Neural cell (in vitro differentiated cells): Measurements from ENCODE around the gene ABCC3. TPM values are rescaled to one million over a fixed set of nuclear protein-coding genes. Genes with fewer than 3 reads are reported as not detected.

Source experiments
- H2AFZ ChIP-seq: fragments of 200-600, 300-800 bp; sonication (generic), shearing (Covaris generic); 2 replicates; pipeline ENCODE4 v1.6.0; 2014; ENCODE audit warnings: low read depth, mild to moderate bottlenecking, antibody characterized with exemption, low read length, moderate library complexity
- H3F3A ChIP-seq: fragments of 200-600 bp; shearing (Covaris generic); 2 replicates; pipeline ENCODE4 v1.6.1; 2016; ENCODE audit warnings: mild to moderate bottlenecking, moderate library complexity, mixed read lengths, antibody characterized with exemption, low read length; ENCODE audit not compliant: insufficient read depth, poor library complexity, severe bottlenecking
- H3K27ac ChIP-seq: fragments of 200-600, 300-800 bp; sonication (generic), shearing (Covaris generic); 2 replicates; pipeline ENCODE4 v1.5.1; 2014; ENCODE audit warnings: mild to moderate bottlenecking, low read length, moderate library complexity
- H3K27me3 ChIP-seq: fragments of 300-800, 200-600 bp; sonication (generic), shearing (Covaris generic); 2 replicates; pipeline ENCODE4 v1.6.0; 2014; ENCODE audit warnings: mild to moderate bottlenecking, low read depth, low read length, moderate library complexity; ENCODE audit not compliant: insufficient read depth
- H3K36me3 ChIP-seq: fragments of 300-800, 200-600 bp; sonication (generic), shearing (Covaris generic); 2 replicates; pipeline ENCODE4 v1.5.1; 2014; ENCODE audit warnings: mild to moderate bottlenecking, antibody characterized with exemption, low read length, moderate library complexity; ENCODE audit not compliant: insufficient read depth
- H3K4me2 ChIP-seq: fragments of 300-800, 200-600 bp; sonication (generic), shearing (Covaris generic); 2 replicates; pipeline ENCODE4 v1.6.0; 2014; ENCODE audit warnings: mild to moderate bottlenecking, low read length
- H3K4me3 ChIP-seq: fragments of 300-800, 200-600 bp; sonication (generic), shearing (Covaris generic); 2 replicates; pipeline ENCODE4 v1.5.1; 2014; ENCODE audit warnings: mild to moderate bottlenecking, low read length, moderate library complexity
- H3K79me2 ChIP-seq: fragments of 200-600 bp; shearing (Covaris generic); replicated peaks from 2 replicates; pipeline ENCODE4 v1.6.0; 2014; ENCODE audit warnings: mild to moderate bottlenecking, low read length, moderate library complexity; ENCODE audit not compliant: insufficient read depth
- H3K9ac ChIP-seq: fragments of 300-800, 200-600 bp; sonication (generic), shearing (Covaris generic); 2 replicates; pipeline ENCODE4 v1.6.1; 2016; ENCODE audit warnings: mild to moderate bottlenecking, low read length, mixed read lengths
- H3K9me2 ChIP-seq: fragments of 200-600 bp; shearing (Covaris generic); 2 replicates; pipeline ENCODE4 v1.6.1; 2016; ENCODE audit warnings: mild to moderate bottlenecking, low read length, mixed read lengths; ENCODE audit not compliant: insufficient read depth
- H3K9me3 ChIP-seq: fragments of 200-600, 300-800 bp; sonication (generic), shearing (Covaris generic); 2 replicates; pipeline ENCODE4 v1.6.1; 2016; ENCODE audit warnings: mild to moderate bottlenecking, mixed run types, low read length, moderate library complexity, mixed read lengths
- H4K20me1 ChIP-seq: fragments of 200-600 bp; shearing (Covaris generic); 2 replicates; pipeline ENCODE4 v1.6.1; 2016; ENCODE audit warnings: mild to moderate bottlenecking, mixed run types; ENCODE audit not compliant: insufficient read depth
- EP300 ChIP-seq: fragments of 450-650 bp; conservative IDR thresholded peaks from 2 replicates; pipeline ENCODE4 v1.6.1; 2014; ENCODE audit warnings: antibody characterized with exemption, mild to moderate bottlenecking, moderate library complexity; ENCODE audit not compliant: poor library complexity, severe bottlenecking
- EZH2 ChIP-seq: fragments of 200-600, 300-800 bp; shearing (Covaris generic), sonication (generic); IDR thresholded peaks from 2 replicates; pipeline ENCODE4 v1.6.1; 2014; ENCODE audit warnings: antibody characterized with exemption, low read length, borderline replicate concordance, mild to moderate bottlenecking; ENCODE audit not compliant: insufficient read depth, poor library complexity, severe bottlenecking
- MXI1 ChIP-seq: fragments of 450-650 bp; conservative IDR thresholded peaks from 2 replicates; pipeline ENCODE4 v1.6.1; 2014; ENCODE audit warnings: antibody characterized with exemption, mild to moderate bottlenecking; ENCODE audit not compliant: poor library complexity, severe bottlenecking
- POLR2AphosphoS5 ChIP-seq: IDR thresholded peaks from 2 replicates; pipeline ENCODE4 v1.6.1; 2012
- RAD21 ChIP-seq: fragments of 450-650 bp; conservative IDR thresholded peaks from 2 replicates; pipeline ENCODE4 v1.6.1; 2014; ENCODE audit warnings: antibody characterized with exemption, mild to moderate bottlenecking, moderate library complexity
- SMC3 ChIP-seq: fragments of 450-650 bp; conservative IDR thresholded peaks from 2 replicates; pipeline ENCODE4 v1.6.1; 2014; ENCODE audit warnings: antibody characterized with exemption, mild to moderate bottlenecking, moderate library complexity; ENCODE audit not compliant: poor library complexity
- TAF1 ChIP-seq: IDR thresholded peaks from 2 replicates; pipeline ENCODE4 v1.6.1; 2012; ENCODE audit warnings: low read depth
- polyA plus RNA-seq: library from polyadenylated mRNA; depleted of rRNA; stranded (reverse); fragments of >200 nt; gene quantifications from 2 replicates; pipeline ENCODE4 v1.2.3, GENCODE V29; 2014
- TF ChIP-seq, protein P1 (sequence below): IDR thresholded peaks from 2 replicates; pipeline ENCODE4 v1.6.1; 2012; ENCODE audit warnings: borderline replicate concordance
- TF ChIP-seq, protein P2 (sequence below): fragments of 450-650 bp; IDR thresholded peaks from 2 replicates; pipeline ENCODE4 v1.5.1; 2014; ENCODE audit warnings: antibody characterized with exemption, mild to moderate bottlenecking, moderate library complexity; ENCODE audit not compliant: poor library complexity, severe bottlenecking

The ABCC3 gene
- polyA plus RNA-seq, 1 donor from 2014 or later: not detected

GRCh38 chr17:50641357-50641756, 6.7 kb downstream of the ABCC3 start:
- H3K9me2 ChIP-seq: no peaks in the 10 kb centered on the region
- H4K20me1 ChIP-seq: no peaks in the 10 kb centered on the region
- H3K27me3 ChIP-seq: peaks cover 8% of the 10 kb centered on the region
- no peaks in the 10 kb centered on the region for H3K79me2 ChIP-seq
- no peak overlapping the region for H3K9ac ChIP-seq
- H3K9me3 ChIP-seq: no peaks in the 10 kb centered on the region
- no peak overlapping the region for H2AFZ ChIP-seq
- no peak overlapping the region for H3K27ac ChIP-seq
- no peak overlapping the region for H3K4me3 ChIP-seq
- no peak overlapping the region for H3K4me2 ChIP-seq
- H3F3A ChIP-seq: no peaks in the 10 kb centered on the region
- TF ChIP-seq, protein P1, sequence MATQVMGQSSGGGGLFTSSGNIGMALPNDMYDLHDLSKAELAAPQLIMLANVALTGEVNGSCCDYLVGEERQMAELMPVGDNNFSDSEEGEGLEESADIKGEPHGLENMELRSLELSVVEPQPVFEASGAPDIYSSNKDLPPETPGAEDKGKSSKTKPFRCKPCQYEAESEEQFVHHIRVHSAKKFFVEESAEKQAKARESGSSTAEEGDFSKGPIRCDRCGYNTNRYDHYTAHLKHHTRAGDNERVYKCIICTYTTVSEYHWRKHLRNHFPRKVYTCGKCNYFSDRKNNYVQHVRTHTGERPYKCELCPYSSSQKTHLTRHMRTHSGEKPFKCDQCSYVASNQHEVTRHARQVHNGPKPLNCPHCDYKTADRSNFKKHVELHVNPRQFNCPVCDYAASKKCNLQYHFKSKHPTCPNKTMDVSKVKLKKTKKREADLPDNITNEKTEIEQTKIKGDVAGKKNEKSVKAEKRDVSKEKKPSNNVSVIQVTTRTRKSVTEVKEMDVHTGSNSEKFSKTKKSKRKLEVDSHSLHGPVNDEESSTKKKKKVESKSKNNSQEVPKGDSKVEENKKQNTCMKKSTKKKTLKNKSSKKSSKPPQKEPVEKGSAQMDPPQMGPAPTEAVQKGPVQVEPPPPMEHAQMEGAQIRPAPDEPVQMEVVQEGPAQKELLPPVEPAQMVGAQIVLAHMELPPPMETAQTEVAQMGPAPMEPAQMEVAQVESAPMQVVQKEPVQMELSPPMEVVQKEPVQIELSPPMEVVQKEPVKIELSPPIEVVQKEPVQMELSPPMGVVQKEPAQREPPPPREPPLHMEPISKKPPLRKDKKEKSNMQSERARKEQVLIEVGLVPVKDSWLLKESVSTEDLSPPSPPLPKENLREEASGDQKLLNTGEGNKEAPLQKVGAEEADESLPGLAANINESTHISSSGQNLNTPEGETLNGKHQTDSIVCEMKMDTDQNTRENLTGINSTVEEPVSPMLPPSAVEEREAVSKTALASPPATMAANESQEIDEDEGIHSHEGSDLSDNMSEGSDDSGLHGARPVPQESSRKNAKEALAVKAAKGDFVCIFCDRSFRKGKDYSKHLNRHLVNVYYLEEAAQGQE: no peak
- TF ChIP-seq SMC3 (no peak), MXI1 (no peak), RAD21 (no peak), EZH2 (no peak), EP300 (no peak), POLR2AphosphoS5 (no peak), TAF1 (no peak)
- TF ChIP-seq, protein P2, sequence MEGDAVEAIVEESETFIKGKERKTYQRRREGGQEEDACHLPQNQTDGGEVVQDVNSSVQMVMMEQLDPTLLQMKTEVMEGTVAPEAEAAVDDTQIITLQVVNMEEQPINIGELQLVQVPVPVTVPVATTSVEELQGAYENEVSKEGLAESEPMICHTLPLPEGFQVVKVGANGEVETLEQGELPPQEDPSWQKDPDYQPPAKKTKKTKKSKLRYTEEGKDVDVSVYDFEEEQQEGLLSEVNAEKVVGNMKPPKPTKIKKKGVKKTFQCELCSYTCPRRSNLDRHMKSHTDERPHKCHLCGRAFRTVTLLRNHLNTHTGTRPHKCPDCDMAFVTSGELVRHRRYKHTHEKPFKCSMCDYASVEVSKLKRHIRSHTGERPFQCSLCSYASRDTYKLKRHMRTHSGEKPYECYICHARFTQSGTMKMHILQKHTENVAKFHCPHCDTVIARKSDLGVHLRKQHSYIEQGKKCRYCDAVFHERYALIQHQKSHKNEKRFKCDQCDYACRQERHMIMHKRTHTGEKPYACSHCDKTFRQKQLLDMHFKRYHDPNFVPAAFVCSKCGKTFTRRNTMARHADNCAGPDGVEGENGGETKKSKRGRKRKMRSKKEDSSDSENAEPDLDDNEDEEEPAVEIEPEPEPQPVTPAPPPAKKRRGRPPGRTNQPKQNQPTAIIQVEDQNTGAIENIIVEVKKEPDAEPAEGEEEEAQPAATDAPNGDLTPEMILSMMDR: no peak
- H3K36me3 ChIP-seq: no peaks in the 10 kb centered on the region

DNA sequence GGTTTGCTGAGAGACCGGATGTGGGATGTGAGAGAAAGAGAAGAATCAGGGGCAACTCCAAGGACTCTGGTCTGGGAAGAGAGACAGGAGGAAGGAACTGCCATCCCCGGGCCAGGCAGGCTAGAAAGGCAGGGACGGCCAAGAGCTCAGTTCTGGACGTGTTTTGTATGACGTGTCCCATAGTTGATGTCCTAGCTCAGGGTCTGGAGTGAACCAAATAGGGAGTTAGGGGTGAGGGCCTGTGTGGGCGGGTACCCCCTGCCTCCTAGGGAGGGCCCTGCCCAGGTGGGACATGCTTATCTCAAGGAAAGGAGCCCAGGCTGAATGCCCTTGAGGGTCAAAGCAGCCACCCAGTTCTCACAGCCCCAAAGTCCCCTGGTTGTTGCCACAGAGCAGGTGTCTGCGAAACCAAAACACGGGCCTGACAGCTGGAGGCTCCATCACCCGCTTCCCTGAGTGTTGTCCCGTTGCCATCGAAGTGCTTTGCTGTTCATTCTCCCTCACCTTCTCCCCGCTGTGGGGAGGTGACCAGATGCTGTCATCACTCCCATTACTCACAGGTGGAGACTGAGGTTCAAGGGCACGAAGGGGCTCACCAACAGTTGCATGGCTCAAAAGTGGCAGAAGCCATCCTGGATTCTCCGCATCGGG, 7.5 kb downstream of the ABCC3 start:
- no peak for TF ChIP-seq RAD21
- TF ChIP-seq MXI1: no peak
- no peak for TF ChIP-seq EZH2
- no peak for TF ChIP-seq POLR2AphosphoS5
- TF ChIP-seq EP300: no peak
- TF ChIP-seq, protein P1: no peak
- Histone ChIP-seq H3K9me2 (no peaks in the 10 kb centered on the region), H3K4me3 (no peak overlapping the region), H2AFZ (no peak overlapping the region), H3F3A (no peaks in the 10 kb centered on the region), H3K79me2 (no peaks in the 10 kb centered on the region), H3K36me3 (no peaks in the 10 kb centered on the region), H3K4me2 (no peak overlapping the region), H4K20me1 (no peaks in the 10 kb centered on the region), H3K9ac (no peak overlapping the region), H3K27ac (no peak overlapping the region), H3K27me3 (no peaks in the 10 kb centered on the region), H3K9me3 (no peaks in the 10 kb centered on the region)
